Fibroblast of skin of back (primary cell): ENCODE results near the gene YTHDC2. TPM values are rescaled to one million over a fixed set of nuclear protein-coding genes. Genes with fewer than 3 reads are reported as not detected.
A peak's percentile ranks its signal among the peaks of the same experiment; 100 is the strongest.

Source experiments
- DNase-seq: peaks from one replicate; pipeline ENCODE4 v3.0.0-alpha.2; 2013
- polyA plus RNA-seq, 2 experiments: library from polyadenylated mRNA; unstranded; fragments of 120-200 nt; gene quantifications; one replicate each; pipeline ENCODE4 v1.2.1, GENCODE V29; 2013; ENCODE audit not compliant: insufficient read length in 2 of 2

YTHDC2 gene
- polyA plus RNA-seq (2013, experiment 1 of 2; ENCODE audit: insufficient read length): 11.9 TPM
- 11.3 TPM for polyA plus RNA-seq (2013, experiment 2 of 2; ENCODE audit: insufficient read length)

DNA sequence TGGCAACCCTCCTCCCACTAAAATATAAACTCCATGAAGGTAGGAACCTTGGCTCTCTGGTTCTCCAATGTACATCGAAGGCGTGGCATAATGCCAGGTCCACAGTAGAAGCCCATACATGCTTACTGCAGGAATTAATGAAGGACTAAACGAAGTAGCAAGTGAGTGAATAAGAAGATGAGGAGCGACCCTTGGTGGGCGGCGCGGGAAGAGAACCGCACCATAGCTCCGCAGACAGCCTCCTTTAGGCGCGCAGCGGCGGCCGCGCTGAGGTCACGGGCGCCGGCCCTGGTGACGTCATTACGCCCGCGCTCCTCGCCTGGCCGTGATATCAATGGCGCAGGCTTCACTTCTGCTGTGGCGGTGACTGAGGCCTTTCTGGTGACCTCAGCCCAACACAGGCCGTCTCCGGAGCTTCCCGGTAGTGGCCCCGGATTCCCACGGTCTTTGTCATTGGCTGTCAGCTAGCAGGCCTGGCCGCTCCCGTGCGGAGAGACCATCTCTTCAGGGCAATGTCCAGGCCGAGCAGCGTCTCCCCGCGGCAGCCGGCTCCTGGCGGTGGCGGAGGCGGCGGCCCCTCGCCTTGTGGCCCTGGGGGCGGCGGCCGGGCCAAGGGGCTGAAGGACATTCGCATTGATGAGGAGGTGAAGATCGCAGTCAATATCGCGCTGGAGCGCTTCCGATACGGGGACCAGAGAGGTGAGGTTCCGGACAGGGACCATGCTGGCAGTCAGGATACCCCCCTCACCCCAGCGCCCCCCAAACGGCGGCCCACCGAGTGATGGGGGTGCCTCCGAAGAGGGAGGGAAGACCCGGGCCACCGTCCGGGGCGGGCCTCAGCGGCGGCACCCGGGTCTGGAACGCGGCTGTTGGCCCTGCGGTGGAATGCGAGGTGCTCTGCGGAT lies at the start of gene YTHDC2:
TSS of gene YTHDC2 (plus strand) at position 311 of the 905 bp plus-strand sequence. CDS start at position 513, 202 bp downstream.
- DNase-seq: peak; percentile 89

DNA sequence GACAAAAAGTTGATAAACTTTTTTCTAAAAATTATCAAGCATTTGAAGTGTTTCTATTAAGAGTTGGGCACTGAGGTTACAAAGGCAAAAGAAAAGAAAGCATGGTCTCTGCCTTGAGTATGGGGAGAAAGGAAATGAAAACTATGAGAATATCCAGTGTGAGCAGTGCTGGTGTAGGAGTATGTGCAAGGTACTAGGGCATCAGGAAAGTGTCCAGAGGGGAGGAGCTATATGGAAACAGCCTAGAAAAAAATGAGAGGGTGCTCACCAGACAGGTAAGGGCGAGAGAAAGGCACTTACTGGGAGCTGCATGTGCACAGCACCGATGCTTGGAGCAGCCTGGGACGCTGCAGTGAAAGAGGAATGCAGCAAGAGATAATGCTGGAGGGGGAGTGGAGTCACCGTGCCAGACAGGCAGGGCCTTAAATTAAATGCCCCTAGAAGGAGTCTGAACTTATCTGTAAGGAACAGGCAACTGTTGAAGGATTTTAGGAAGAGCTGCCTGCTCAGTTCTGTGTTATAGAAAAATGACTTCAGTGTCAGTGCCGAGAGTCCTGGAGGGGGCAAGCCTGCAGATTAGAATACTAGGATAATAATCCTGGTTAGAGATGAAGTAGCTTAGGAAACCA lies 39.3 kb upstream of the YTHDC2 start:
- DNase-seq: no peak

DNA sequence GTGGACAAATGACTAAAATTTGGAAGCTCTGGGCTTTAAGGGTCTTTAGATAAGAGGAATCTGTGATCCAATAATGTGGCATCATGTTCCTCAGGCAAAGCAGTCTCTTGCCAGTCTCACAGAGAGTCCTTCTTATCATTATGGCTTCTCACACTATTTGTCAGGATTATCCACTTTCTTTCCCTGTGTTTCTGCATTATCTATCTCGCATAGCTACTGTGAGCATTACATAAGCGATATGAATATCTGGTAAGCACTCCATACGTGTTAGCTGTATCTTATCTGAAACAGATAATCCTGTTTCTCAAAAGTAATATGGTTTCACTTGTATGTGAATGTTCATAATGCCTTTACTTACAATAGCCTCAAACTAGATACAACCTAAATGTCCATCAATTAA lies 34.8 kb upstream of the YTHDC2 start:
- no peak for DNase-seq

DNA sequence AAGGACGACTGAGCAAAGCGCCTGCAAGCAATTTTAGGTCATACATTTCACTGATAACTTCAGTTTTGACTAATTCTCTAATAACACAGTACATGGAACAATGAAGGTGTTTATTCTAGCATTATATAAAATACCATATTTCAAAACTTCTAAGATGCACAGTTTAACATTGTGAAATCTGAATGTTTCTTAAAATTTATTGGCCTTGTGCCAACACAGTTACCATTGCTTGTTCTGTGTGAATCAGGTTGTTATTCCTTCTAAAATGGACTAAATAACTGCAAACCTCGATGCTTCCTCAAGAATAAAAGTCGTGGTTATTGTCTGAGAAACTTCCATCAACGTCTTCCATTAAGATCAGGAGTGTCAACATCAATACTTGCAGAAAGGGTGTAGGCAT lies 33.3 kb upstream of the YTHDC2 start:
- no peak for DNase-seq

DNA sequence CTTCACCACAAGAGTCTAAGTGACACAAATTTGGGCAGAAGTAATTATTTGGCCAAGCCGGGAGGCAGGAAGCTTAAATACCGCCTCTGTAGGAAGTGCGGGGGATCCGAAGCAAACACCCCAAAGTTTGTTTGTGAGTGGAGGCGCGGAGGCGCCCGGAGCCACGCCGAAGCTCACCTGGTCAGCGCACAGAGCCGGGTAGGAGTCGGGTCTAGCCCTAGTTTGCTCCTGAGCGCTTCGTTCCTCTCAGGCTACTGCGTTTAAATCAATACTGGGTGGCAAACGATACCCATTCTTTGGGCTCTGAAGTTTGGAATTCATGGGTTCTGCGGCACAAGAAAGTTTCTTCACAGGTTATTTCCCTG lies 26.1 kb upstream of the YTHDC2 start:
- DNase-seq: peak; percentile 32

DNA sequence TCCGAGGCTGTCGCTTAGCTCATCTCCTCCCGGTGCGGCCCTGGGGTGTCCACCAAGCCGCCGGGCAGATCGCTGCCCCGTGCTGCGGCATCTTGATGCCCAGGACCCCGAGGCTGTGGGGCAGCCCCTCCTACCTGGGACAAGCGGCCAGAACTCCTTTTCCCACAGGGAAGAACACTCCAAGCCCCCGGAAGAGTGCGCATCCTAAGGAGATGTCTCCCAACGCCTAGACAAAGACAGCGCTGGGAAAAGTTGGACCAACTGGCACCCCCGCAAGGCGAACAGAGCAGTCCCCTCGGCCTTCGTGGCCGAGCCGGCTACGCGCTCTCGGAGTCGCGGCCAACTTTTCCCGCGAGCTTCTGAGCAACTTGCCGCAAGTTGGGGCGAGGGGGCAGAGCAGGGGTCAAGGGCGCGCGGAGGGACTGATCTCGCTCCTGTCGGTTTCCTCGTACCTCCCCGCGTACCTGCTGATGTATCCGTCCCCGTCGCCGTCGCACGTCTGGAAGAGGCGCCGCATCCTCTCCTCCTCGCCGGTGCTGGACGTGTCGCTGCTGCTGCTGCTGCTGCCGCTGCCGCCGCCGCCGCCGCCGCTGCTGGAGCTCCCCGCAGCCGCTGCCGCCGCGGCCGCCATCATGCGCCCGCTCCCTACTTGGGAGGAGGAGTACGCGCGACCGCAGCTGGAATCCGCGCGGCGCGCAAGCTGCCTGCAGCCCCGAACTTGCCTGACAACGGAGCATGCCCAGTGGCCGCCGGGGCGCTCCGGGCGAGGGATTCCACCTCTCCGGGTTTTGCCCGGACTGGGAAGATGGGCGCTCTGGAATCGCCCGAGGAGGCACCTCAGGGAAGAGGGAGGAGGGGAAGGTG lies 25.5 kb upstream of the YTHDC2 start, which contains the start of gene MCC:
TSS of gene MCC (minus strand) at position 673 of the 864 bp plus-strand sequence.
- peak; percentile 92 for DNase-seq

DNA sequence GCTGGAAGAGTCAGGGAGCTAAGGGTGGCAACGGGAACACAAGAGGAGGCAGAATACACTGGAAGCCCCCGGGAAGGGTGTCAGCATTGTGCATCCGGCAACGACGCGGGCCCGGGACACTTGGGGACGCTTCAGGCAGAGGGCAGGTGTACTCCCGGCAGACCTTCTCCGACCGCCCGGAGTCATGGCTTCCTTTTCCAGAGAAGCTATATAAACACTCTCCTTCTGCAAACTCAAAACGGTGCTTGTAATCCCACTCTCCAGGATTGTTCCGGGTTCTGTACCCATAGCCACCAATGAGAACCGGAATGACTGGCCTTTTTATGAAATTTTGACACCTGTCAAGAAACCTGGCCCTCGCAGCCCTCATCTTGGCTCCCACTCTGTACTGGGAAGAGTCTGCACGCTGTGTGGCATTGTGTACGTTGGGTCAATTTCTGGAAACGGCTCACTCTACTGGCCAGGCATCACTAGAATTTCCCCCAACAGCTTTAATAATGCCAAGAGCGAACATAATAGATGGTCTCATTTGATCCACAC lies 24.8 kb upstream of the YTHDC2 start:
- DNase-seq: no peak

DNA sequence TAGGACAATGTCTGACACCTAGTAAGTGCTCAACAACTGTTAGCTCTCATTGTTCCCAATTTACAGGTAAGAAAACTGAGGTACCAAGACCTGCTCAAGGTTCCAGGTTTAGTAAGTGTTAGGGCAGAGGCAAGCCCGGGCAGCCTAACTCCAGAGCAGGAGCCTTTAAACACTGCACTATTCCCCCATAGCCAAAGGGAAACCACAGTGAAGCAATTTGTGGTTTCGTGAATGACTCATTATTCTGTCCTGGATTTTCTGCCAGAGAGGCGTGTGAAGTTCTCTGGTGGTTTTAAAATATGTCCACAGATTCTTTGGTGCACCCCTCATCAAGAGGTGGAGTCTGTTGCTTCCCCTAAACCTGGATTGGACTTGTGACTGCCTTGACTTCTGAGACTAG lies 24.2 kb upstream of the YTHDC2 start:
- peak; percentile 99 for DNase-seq

DNA sequence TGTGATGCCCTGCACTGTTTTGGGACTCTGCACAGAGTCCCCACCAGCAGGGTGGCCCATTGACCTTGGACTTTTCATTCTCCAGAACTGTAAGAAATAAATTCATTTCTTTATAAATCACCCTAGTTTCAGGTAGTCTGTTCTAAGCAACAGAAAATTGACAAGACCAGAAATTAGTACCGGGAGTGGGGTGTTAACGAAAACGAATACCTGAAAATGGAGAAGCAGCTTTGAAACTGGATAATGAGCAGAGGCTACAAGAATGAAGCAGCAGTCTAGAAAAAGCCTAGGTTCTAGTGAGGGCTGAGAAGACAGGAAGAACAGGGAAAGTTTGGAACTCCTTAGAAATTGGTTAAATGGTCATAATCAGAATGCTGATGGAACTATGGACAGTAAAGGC lies 23.2 kb upstream of the YTHDC2 start:
- no peak for DNase-seq

DNA sequence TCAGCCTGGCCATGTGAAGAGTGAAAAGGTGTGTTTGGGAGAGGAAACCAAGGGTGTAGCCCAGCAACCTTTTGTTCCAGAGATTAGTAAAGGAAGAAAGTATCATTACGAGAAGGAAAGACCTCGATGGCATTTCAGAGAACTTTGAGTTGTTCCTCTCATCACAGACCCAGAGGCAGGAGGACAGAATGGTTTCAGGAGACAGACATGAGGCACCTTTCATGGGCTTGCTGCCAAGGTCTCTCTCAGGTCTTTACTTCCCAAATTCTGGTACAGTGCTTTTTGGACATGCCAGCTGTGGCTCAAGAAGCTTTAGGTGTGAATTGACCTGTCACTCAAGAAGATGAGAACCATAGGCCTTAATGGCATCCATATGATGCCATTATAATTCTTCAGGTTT lies 22.5 kb upstream of the YTHDC2 start:
- no peak for DNase-seq

DNA sequence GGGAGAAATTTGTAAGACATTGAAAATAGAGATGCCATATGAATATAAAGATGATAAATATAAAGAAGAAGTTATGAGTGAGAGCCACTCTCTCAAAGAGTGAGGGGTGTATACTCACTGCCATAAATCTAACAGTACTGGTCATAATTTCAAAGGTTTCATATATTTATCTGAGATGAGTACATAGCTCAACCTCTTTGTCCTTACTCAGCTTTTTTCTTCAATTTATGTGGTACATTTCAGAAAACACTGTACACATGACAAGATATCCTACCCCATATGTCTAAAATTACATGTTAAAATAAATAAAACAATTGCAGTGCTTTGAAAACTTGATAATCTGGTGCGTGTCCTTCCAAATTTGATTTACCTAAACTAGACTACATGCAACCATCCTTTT lies 20.0 kb upstream of the YTHDC2 start:
- DNase-seq: no peak

DNA sequence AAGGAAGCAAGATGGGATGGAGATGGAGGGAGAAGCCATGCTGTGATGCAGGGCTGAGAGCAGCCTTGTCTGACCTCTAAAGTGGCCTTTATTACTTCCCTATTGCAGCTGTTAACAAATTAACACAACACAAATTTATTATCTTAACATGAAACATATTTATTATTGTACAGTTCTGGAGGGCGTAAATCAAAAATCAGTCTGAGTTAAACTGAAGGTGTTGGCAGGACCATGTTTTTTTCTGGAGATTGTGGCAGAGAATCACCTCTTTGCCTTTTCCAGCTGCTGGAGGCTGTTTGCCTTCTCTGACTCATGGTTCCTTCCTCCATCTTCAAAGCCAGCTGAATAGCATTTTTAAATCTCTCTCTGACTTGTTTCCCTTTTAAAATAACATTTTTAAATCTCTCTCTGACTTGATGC lies 18.1 kb upstream of the YTHDC2 start:
- DNase-seq: peak; percentile 38

DNA sequence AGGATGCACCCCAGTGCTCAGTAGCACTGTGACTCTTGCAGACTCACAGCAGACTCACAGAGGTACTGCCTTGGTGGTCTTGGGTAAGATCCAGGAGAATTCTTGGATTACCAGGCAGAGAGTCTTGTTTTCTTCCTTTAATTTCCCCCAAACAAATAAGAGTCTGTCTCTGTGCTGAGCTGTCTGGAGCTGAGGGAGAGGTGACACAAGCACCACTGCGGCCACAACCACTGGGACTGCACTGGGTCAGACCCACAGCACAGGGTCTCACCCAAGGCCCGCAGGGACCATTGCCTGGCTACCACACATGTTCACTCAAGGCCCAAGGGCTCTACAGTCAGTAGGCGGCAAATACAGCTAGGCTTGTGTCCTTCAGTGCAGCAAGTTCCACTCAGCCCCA lies 11.4 kb upstream of the YTHDC2 start:
- DNase-seq: no peak

DNA sequence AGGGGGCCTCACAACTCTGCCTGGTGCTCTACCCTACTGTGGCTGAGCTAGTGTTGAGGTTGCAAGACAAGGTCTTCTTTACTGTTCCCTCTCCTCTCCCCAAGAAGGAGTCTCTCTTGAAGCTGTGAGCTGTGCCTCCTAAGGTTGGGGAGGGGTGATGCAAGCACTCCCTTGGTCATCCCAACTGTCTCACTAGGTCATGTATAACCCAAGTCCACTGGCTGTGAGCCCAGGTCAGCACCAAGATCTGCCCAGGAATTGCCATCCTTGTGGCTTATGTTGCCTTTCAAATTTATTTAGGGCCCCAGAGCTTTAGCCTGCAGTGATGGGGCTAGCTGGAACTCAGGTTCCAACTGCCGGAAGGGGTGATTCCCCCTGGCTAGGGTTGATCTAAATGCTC lies 10.3 kb upstream of the YTHDC2 start:
- no peak for DNase-seq

DNA sequence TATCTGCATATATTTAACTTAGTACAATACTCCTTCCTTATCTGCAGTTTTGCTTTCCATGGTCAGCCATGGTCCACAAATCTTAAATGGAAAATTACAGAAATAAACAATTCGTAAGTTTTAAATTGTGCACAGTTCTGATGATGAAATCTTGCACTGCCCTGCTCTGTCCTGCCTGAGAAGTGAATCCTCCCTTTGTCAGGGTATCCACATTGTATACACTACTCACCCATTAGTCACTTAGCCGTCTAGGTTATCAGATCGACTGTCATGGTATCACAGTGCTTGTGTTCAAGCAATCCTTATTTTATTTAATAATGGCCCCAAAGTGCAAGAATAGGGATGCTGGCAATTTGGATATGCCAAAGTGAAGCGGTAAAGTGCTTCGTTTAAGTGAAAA lies 8.3 kb upstream of the YTHDC2 start:
- DNase-seq: peak; percentile 18

DNA sequence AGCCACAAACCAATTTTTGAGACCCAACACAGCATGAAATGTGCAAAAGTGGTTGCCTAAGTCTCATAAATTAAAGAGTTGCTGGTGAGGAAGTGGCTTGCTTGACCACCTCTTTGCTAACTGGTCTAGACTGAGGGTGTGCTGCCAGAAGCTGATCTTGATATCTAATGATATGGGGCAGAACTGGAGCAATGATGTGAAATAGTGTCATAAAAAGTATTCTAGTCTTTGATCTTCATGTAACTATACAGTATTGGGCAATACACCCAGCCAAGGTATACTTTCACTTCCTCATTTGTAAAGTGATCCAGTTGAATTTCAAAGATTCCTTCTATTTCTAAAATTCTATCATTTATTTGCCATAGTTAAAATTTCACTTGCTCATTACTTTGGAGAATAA lies 5.9 kb upstream of the YTHDC2 start:
- no peak for DNase-seq

DNA sequence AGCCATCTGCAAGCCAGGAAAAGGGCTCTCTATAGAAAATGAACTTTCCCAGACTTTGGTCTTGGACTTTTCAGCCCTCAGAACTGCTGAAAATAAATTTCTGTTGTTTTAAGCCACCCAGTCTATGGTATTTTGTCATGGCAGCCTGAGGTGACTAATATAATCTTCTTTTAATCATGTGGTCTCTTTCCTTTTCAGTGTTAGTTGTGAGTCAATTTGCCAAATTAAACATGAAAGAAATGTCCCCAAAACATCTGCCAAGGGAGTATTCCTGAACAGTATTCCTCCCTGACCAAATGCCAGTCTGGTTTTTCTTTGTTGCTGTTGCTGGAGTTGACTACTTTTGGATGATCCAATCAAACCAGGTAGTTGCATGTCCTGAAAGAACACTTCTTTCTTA lies 4.7 kb upstream of the YTHDC2 start:
- DNase-seq: peak; percentile 65

DNA sequence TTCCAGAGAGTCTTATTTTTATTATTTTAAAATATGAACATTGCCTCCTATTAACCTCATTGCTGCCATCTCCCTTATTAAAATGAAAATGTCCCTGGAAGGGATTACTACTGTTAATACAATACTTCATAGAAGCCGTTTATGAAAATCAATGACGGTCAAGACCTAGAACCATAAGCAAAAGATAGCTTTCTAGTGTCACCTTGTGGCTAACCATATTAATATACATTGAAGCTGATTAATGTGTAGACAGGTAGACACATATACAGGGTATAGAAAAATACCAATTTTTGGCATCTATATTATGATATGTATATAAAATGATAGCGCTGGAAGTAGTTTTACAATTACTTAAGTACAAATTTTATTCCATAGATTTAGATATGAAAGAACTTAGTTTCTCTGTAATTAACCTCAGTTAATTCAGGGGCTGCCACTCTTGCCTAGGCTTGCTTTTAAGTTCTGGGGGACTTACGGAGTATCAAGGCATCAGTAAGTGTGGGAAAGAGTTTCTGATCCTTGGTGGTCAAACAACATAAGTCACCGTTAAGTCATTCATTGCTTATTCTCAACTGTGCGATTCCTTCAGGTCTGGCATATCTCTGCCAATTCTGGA lies 2.5 kb upstream of the YTHDC2 start:
- DNase-seq: peak; percentile 57

DNA sequence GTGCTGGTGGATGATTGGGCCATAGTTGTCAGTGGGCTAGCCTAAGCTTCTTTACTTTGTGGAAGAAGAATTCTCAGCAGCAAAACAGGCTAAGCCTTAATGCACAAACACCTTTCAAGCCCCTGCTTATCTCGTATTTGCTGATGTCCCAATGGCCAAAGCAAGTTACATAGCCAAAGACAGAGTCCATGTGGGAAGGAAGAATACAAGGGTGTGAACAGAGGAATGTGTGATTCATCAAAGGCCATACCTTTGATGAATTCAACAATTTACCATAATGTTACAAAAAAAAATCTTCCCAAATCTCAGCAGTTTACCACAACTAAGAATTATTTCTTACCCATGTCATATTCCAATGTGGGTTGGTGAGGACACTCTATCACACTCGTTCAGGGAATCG lies 1.2 kb upstream of the YTHDC2 start:
- DNase-seq: no peak

DNA sequence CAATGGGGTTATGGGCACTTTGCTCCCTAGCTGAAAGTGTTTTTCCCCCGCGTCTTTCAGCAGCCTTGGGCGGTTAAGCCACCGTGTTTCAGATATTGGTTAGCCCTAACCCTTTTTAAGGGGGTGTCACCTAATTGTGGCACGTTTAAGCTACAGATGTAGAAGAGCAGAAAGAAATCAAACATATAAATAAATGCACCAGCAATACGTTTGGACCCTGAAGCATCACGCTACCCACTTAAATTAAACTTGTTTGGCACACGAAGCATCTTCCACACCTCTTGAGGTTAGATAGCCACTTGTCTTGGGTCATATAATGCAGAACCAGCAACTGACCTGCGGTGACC lies 768 bp downstream of the YTHDC2 start:
- no peak for DNase-seq

DNA sequence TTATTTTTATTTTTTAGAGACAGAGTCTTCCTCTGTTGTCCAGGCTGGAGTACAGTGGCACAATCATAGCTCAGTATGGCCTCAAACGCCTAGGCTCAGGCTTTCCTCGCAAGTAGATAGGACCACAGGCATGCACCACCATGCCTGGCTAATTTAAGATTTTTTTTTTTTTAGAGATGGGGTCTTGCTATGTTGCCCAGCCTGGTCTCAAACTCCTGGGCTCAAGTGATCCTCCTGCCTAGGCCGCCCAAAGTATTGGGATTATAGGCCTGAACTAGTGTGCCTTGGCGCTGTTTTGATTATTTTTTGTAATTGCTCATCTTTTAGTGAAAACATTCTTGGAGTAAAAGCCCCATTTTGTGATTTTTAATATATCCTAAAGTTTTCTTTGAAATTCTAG lies 5.4 kb downstream of the YTHDC2 start:
- DNase-seq: no peak

DNA sequence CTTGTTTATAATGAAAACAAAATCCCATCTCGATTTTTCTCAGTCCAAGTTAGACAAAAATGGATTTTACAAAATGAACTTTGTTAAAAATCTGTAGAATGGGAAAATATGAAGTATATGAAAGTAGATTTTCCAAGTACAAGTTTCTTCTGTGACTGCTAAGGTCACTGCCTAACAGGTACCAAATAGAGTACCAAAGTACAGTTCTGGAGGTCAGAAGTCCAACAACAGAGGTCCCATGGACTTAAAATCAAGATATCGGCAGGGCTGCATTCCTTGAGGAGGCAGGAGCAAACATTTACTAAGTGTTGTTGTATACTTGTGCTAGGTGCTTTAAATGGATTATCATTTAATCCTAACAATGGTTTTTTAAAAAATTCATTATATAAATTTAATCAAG lies 5.9 kb downstream of the YTHDC2 start:
- no peak for DNase-seq
